GM12878 (cell line): ENCODE measurements around the gene IFNA16. TPM values are rescaled to one million over a fixed set of nuclear protein-coding genes. Genes with fewer than 3 reads are reported as not detected.
A peak's percentile ranks its signal among the peaks of the same experiment; 100 is the strongest.

ENCODE experiments used
- ATAC-seq: fragments of 200-7000 bp; cut with Tn5 transposase; 3 replicates; pipeline ENCODE4 v1.9.1; 2020; ENCODE audit warnings: mild to moderate bottlenecking, moderate library complexity
- BruUV-seq: library from RNA; stranded (reverse); fragments of 400-500 nt; replicated peaks from 2 replicates; lab custom pipeline; 2021; lab: Mats Ljungman, UMichigan
- CTCF ChIA-PET: fragments of 300-600 bp; sonication (Branson Sonifier 250); formaldehyde crosslinking; extraction: SDS; loops from one replicate; lab custom pipeline; 2021; ENCODE audit warnings: inconsistent platforms; lab: Yijun Ruan, JAX
- POLR2A ChIA-PET: fragments of 350-600 bp; formaldehyde crosslinking; extraction: SDS; loops from one replicate; lab custom pipeline; 2021; ENCODE audit warnings: inconsistent platforms; lab: Charles Lee
- RAD21 ChIA-PET: fragments of 300-600 bp; sonication (Branson Sonifier 250); formaldehyde crosslinking; loops from one replicate; lab custom pipeline; 2023; ENCODE audit warnings: antibody characterized with exemption; ENCODE audit not compliant: unreplicated experiment; lab: Charles Lee
- SMC1A ChIA-PET: fragments of 300-600 bp; sonication (Branson Sonifier 250); formaldehyde crosslinking; loops from one replicate; lab custom pipeline; 2023; ENCODE audit not compliant: unreplicated experiment, uncharacterized antibody; lab: Charles Lee
- DNase-seq: peaks from one replicate; pipeline ENCODE4 v3.0.0-alpha.2; 2011; ENCODE audit warnings: low read depth, low spot score
- FAIRE-seq: peaks from 3 replicates; lab custom pipeline; 2011; peaks lifted over from hg19 to GRCh38; lab: Jason Lieb, UNC
- H2AFZ ChIP-seq: 2 replicates; pipeline ENCODE4 v1.6.0; 2011; ENCODE audit warnings: low read depth, low read length, control low read depth; ENCODE audit not compliant: control insufficient read depth
- H3K27ac ChIP-seq: 2 replicates; pipeline ENCODE4 v1.5.1; 2011; ENCODE audit warnings: control low read depth; ENCODE audit not compliant: control insufficient read depth, insufficient read depth
- H3K27me3 ChIP-seq, 2 experiments: replicated peaks in 1 of 2; 2 replicates each; pipeline versions ENCODE4 v1.6.0 to v1.6.1; 2011; ENCODE audit warnings: low read length in 1 of 2; ENCODE audit not compliant: control insufficient read depth in 2 of 2, insufficient read depth in 2 of 2
- H3K36me3 ChIP-seq, 2 experiments: 2 replicates each; pipeline ENCODE4 v1.5.1; 2011; ENCODE audit warnings: low read length in 1 of 2; ENCODE audit not compliant: control insufficient read depth in 2 of 2, insufficient read depth in 2 of 2
- H3K4me1 ChIP-seq: 2 replicates; pipeline ENCODE4 v1.6.1; 2011; ENCODE audit warnings: mild to moderate bottlenecking, low read length, moderate library complexity, mixed read lengths; ENCODE audit not compliant: control insufficient read depth, insufficient read depth
- H3K4me2 ChIP-seq: 2 replicates; pipeline ENCODE4 v1.6.0; 2011; ENCODE audit warnings: control low read depth; ENCODE audit not compliant: control insufficient read depth, insufficient read depth
- H3K4me3 ChIP-seq: fragments of 200-600 bp; sonication (generic); 2 replicates; pipeline ENCODE4 v1.5.1; 2016
- H3K79me2 ChIP-seq: 2 replicates; pipeline ENCODE4 v1.6.0; 2011; ENCODE audit warnings: low read length; ENCODE audit not compliant: control insufficient read depth, insufficient read depth
- H3K9ac ChIP-seq: 2 replicates; pipeline ENCODE4 v1.8.0; 2011; ENCODE audit warnings: low read length, control low read depth, mixed read lengths; ENCODE audit not compliant: control insufficient read depth, insufficient read depth
- H3K9me3 ChIP-seq: replicated peaks from 3 replicates; pipeline ENCODE4 v1.5.1; 2011; ENCODE audit warnings: mild to moderate bottlenecking, low read length; ENCODE audit not compliant: control insufficient read depth, insufficient read depth
- H4K20me1 ChIP-seq: 2 replicates; pipeline ENCODE4 v1.6.0; 2011; ENCODE audit not compliant: control insufficient read depth, insufficient read depth
- CTCF ChIP-seq, 3 experiments: IDR thresholded peaks in 2 of 3; conservative IDR thresholded peaks in 1 of 3; 2 replicates each; pipeline ENCODE4 v1.5.1; 2011; ENCODE audit warnings: low read depth in 3 of 3, low read length in 3 of 3, mild to moderate bottlenecking in 3 of 3, control low read depth in 2 of 3, moderate library complexity in 2 of 3, inconsistent platforms in 1 of 3, mixed read lengths in 1 of 3; ENCODE audit not compliant: control insufficient read depth in 2 of 3, insufficient read depth in 1 of 3; ENCODE audit errors: extremely low read depth in 1 of 3
- HDGF ChIP-seq: fragments of 450-650 bp; IDR thresholded peaks from 2 replicates; pipeline ENCODE4 v1.6.1; 2016; ENCODE audit warnings: antibody characterized with exemption
- PAX8 ChIP-seq: fragments of 450-650 bp; IDR thresholded peaks from 2 replicates; pipeline ENCODE4 v1.6.1; 2017; ENCODE audit warnings: mild to moderate bottlenecking, moderate library complexity
- SREBF1 ChIP-seq: IDR thresholded peaks from 2 replicates; pipeline ENCODE4 v1.6.1; 2012; ENCODE audit warnings: mild to moderate bottlenecking, low read length
- STAT1 ChIP-seq: fragments of 450-650 bp; conservative IDR thresholded peaks from 2 replicates; pipeline ENCODE4 v1.6.1; 2014; ENCODE audit warnings: antibody characterized with exemption, mild to moderate bottlenecking
- YBX1 ChIP-seq: fragments of 450-650 bp; IDR thresholded peaks from 2 replicates; pipeline ENCODE4 v1.6.1; 2016; ENCODE audit warnings: antibody characterized with exemption
- ZZZ3 ChIP-seq: IDR thresholded peaks from 2 replicates; pipeline ENCODE4 v1.6.1; 2011; ENCODE audit warnings: low read depth; ENCODE audit not compliant: control insufficient read depth, insufficient read length
- WGBS: methylation state at CpG from one replicate; pipeline ENCODE4 v1.1.6; 2016; ENCODE audit warnings: low lambda C conversion rate; ENCODE audit not compliant: insufficient replicate concordance, insufficient coverage; ENCODE audit errors: missing lambda C conversion rate; 5-methylcytosine and 5-hydroxymethylcytosine counted together
- in situ Hi-C: fragments of 300-500 bp; cut with MboI; formaldehyde crosslinking; loops from 9 replicates; pipeline ENCODE4 v1.14.3; 2018; ENCODE audit warnings: mixed read lengths
- intact Hi-C: fragments of 100-400 bp; cut with micrococcal nuclease; formaldehyde crosslinking; loops from one replicate; pipeline ENCODE4 v1.14.2; 2022; ENCODE audit not compliant: unreplicated experiment
- polyA plus RNA-seq, 11 experiments: library from polyadenylated mRNA; depleted of rRNA in 4 of 11; unstranded in 6 of 11; stranded (reverse) in 5 of 11; fragments of >200 nt; fragmentation: Nextera tagmentation in 4 of 11; fragmentation: Illumina TruSeq in 1 of 11; extraction: Ambion mirVana in 4 of 11; extraction: Trizol in 1 of 11; gene quantifications; 1 replicate in 1 of 11; 2 replicates in 10 of 11; pipeline versions ENCODE4 v1.2.1 to v1.2.3, GENCODE V29; 2011 to 2016; ENCODE audit warnings: inconsistent platforms in 2 of 11, missing spikeins in 2 of 11, low read depth in 1 of 11
- total RNA-seq, 4 experiments: library from RNA; depleted of rRNA in 3 of 4; stranded (reverse); fragments of >200 nt in 3 of 4; fragmentation: Illumina TruSeq in 1 of 4; extraction: Trizol in 1 of 4; gene quantifications; 2 replicates each; pipeline versions ENCODE4 v1.2.1 to v1.2.3, GENCODE V29; 2013 to 2021

The IFNA16 gene
- total and polyA plus RNA-seq, 10 of the 15 experiments (the other 5 are each of a cell fraction or from before 2014, with no cell fraction given), result not detected

GRCh38 chr9:21251190-21251589, 34.1 kb upstream of the IFNA16 start:
- no peak for TF ChIP-seq PAX8
- no peak for TF ChIP-seq STAT1
- no peak for TF ChIP-seq SREBF1
- TF ChIP-seq CTCF (IDR thresholded peaks at IDR 0.05 in 2 of 3, conservative IDR thresholded peaks at IDR 0.05 in 1 of 3; ENCODE audit: control insufficient read depth in 2 of 3, extremely low read depth in 1 of 3, insufficient read depth in 1 of 3, low read depth in 3 of 3, low read length in 3 of 3), result peak; percentile 12 to 22 (median 13); a peak in 2 of 6 replicates
- TF ChIP-seq ZZZ3, result no peak
- TF ChIP-seq HDGF, result no peak
- TF ChIP-seq YBX1, result no peak
- TF ChIP-seq, all 136 proteins: peak for 1
- H3K9ac ChIP-seq, result no peak overlapping the region
- in situ Hi-C loops, result no loop called here
- H3K4me1 ChIP-seq, result no peaks in the 10 kb centered on the region
- no TSS peak for BruUV-seq
- H2AFZ ChIP-seq, result no peak overlapping the region
- H4K20me1 ChIP-seq, result no peaks in the 10 kb centered on the region; the same call in 1 of the 2 replicates
- H3K36me3 ChIP-seq, result no peaks in the 10 kb centered on the region
- SMC1A ChIA-PET, result interaction anchor here (0.9 to 3.1 kb wide), 6 partner anchors 26 to 181 kb away, joined by 3 to 19 read pairs (median 7); no protein-coding TSS in a partner anchor
- no peaks in the 10 kb centered on the region for H3K9me3 ChIP-seq
- RAD21 ChIA-PET, result interaction anchor here (1.3 to 3.6 kb wide), 4 partner anchors 16 to 67 kb away, joined by 3 to 20 read pairs (median 8); no protein-coding TSS in a partner anchor
- intact Hi-C loops, result loop anchor here (5.0 kb wide), 2 partner anchors 66 to 206 kb away; no protein-coding TSS in a partner anchor
- no peak overlapping the region for H3K4me3 ChIP-seq
- no peaks in the 10 kb centered on the region; a peak in 1 of 4 replicates for H3K27me3 ChIP-seq
- CTCF ChIA-PET, result interaction anchor here (0.7 to 3.7 kb wide), 15 partner anchors 11 to 457 kb away, joined by 3 to 25 read pairs (median 6); partner anchors contain the start of genes IFNA14 and KLHL9
- H3K79me2 ChIP-seq, result no peaks in the 10 kb centered on the region
- WGBS, result 0% methylated on average over 1 of the region's 1 CpG
- ATAC-seq, result peak; percentile 53
- FAIRE-seq, result no peak
- H3K4me2 ChIP-seq, result no peak overlapping the region
- POLR2A ChIA-PET, result no interaction called here
- H3K27ac ChIP-seq, result no peak overlapping the region
- no peak for DNase-seq
